IPS DF 19.7 (cell line): Measurements from ENCODE around the gene FREM3.
"Not testable (repeated sequence)": the region's sequence is repeated elsewhere in the genome, so short reads cannot be mapped to it uniquely, and the experiment has no call there.

Experiments used
- DNase-seq: peaks from one replicate; pipeline ENCODE4 v3.0.0-alpha.2; 2013; ENCODE audit warnings: low read depth, low spot score

FREM3 gene

DNA sequence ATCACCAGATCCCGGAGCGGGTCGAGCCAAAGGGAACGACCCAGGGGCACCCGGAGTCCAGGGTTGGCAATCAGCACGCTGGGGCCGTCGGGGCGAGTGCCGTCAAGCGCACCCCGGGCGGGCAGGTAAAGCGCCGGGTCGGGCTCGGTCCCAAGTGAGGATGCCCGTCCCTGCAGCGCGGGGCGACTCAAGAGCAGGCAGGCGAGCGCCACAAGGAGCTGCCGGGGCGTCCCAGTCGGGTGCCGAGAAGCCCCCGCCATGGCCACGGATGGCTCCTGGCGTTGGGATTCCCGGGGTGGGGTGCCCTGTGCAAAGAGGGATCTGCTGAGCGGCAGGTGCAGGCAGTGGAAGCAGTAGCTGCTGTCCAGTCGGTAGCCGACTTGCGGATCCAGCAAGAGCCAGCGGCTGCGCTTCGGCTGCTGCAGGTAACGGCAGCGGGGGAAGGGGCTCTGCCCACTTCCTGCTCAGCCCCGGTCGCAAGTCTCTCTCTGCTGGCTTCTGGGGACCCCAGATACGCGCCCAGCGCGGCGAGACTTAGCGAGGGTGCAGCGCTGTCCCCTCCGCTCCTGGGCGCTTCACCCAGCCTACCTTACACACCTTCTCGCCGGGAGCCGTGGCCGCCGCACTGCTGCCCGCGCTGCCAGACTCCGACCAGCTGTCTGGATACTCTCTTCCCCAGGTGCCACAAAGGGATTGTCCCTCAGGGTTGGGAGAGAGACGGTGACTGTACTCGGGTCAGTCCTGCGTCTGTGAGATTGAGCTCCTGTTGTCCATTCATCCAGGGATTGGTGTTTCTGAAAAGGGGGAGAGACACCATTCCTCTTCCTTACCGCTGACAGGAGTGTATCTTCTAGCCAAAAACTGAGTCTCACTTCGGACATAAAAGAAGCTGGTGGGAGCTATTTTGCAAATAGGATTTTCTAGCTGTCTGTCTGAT, at the start of gene FREM3:
FREM3 (minus strand) TSS at position 260 of the 937 bp plus-strand sequence; CDS start at position 260, 0 bp downstream.
- no peak for DNase-seq

DNA sequence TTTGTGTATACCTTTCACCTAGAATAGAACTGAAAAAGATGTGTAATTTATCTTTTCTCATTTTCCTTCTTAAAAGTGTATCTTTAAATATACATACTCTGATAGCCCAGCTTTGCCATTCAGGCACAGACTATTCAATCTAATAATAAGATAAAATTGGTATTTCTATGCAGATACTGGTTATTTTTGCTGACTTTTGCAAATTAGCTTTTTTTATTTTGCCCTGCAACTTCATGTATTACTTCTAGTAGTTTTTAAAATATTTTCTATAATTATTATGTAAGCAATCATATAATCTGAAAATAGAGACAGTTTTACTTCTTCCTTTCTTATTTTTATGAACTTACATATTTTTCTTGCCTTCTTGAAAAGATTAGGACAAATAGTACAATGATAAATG, 45.4 kb upstream of the FREM3 start:
- no peak for DNase-seq

DNA sequence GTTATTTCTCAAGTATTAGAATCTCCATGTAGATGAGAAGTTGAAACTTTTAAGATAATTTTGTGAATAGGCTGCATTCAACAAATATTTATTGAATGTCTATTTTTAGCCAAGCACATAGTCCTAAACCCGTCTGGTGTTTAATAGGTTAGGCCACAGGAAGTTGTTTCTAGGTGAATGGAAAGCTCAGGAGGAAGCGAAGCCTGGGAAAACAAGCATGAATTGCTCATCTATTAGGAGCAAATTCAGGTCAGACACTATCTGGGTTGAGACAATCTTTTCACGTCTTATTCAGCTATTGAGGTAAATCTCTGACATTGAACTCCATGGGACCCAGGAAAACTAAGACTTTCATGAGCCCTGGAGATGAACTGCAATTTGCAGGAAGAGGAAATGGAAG, 43.1 kb upstream of the FREM3 start:
- DNase-seq: no peak

DNA sequence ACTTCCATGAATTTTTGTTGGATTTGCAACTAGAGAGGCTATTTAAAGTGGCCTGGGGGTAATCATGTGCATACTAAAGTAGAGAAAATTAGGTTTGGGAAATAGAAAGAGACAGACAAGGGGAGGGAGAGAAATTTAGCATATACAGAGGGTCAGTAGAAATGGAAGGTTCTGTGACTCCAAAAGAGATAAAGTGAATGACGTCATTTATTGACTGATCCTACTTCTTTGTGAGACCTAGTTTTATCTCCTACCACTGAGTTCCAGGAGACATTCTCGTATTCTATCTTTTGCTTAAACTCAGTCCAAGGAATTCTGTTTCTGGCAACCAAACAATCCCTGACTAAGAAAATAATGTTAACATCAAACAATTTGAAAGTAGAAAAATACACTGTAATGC, 42.4 kb upstream of the FREM3 start:
- no peak for DNase-seq

DNA sequence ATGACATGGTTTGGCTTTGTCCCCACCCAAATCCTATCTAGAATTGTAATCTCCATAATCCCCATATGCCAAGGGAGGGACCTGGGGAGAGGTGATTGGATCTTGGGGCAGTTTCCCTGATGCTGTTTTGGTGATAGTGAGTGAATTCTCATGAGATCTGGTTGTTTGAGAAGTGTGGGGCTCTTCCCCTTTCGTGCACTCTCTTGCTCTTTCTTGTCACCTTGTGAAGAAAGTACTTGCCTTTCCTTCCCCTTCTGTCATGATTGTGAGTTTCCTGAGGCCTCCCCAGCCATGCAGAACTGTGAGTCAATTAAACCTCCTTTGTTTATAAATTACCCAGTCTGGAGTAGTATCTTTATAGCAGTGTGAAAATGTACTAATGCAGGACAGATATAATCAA, 36.4 kb upstream of the FREM3 start:
- DNase-seq: no peak

DNA sequence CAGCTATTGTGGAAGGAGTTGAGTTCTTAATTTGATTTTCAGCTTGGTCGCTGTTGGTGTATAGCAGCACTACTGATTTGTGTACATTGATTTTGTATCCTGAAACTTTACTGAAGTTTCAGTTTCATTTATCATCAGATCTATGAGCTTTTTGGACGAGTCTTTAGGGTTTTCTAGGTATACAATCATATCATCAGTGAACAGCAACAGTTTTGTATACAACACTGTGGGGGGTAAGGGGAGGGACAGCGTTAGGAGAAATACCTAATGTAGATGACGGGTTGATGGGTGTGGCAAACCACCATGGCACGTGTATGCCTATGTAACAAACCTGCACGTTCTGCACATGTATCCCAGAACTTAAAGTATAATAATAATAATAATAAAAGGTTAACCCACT, 35.6 kb upstream of the FREM3 start:
- not testable (repeated sequence) for DNase-seq

DNA sequence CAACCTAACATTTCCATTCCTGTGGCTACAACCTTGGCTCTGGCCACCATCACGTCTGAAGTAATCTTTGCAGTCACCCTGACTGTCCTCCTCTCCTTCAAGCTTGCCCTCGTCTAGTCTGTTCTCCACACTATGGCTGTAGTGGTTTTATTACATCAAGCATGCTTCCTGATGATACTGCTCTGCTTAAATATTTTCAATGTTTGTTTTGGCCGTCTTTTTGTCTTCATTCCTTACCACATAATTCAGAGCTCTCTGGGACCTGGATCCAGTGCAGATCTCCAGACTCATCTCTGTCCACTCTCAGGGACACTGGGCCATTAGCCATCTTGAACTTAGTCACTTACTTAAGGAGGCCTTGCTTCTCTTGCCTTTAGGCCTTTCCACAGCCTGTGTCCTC, 27.7 kb upstream of the FREM3 start:
- DNase-seq: no peak

DNA sequence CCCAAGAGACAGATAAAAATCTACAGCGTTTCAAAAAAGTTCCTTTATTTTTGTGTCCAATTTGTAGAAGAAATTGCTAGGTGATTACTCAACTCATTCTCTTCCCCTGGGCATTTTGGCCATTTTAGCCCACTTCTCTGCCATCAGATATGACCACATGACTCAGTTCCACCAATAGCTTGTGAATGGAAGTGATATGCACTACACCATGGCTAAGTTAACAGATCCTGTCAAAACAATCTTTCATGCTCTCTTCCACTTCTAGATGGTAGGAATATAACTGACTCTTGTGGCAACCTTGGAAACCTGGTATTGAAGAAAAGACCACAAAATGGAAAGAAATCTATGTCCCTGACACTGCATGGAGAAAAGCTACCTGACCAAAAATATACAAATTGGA, 26.2 kb upstream of the FREM3 start:
- no peak for DNase-seq

DNA sequence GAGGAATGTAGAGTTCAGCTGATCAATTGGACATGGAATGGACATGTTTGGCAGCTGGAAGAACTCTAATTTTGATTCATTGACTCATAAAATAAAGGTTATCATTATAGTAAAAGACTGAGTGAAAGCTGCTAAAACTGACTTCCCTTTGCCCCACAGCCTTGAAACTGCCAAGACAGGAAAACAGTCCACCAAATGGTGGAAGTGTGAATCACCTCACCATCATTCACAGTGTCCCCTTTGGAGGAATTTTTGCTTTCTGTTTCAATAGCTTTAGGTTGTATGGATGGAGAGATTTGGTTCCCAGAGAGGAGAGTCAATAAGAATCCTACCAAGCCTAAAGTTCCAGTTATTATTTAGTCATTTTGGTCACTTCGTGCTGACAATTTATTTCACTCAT, 20.8 kb upstream of the FREM3 start:
- no peak for DNase-seq

DNA sequence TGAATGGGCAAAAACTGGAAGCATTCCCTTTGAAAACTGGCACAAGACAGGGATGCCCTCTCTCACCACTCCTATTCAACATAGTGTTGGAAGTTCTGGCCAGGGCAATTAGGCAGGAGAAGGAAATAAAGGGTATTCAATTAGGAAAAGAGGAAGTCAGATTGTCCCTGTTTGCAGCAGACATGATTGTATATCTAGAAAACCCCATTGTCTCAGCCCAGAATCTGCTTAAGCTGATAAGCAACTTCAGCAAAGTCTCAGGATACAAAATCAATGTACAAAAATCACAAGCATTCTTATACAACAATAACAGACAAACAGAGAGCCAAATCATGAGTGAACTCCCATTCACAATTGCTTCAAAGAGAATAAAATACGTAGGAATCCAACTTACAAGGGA, 18.3 kb upstream of the FREM3 start:
- not testable (repeated sequence) for DNase-seq

DNA sequence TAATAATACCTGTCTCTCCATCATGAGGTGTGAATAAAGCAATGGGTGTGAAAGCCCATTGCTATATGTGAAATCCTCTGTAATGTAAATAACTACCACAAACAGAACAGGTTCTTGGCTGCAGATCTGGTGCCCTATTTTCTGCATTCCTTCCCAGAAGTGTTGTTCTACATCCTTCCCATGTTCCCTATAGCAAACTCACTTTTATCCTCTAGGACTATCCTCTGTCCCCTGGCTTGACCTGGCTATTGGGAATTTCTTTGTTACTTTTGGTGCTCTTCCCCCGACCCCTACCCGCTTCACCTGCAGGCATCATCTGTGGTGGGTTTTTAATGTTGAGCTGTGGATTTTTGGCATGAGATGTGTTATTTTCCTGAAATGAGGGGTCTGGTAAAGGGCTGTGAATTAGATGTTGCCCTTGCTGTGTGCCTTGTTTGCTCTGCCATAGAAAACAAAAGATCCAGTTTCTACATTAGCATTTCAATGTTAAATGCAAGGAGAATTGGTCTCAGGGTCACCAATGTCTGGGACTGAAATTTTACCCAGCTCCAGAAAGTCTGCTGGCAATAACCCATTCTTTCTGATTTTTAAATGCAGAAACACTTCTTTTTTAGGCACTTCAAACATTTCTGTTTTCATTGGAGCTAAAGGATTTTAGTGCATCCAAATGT, 13.6 kb upstream of the FREM3 start:
- DNase-seq: no peak

DNA sequence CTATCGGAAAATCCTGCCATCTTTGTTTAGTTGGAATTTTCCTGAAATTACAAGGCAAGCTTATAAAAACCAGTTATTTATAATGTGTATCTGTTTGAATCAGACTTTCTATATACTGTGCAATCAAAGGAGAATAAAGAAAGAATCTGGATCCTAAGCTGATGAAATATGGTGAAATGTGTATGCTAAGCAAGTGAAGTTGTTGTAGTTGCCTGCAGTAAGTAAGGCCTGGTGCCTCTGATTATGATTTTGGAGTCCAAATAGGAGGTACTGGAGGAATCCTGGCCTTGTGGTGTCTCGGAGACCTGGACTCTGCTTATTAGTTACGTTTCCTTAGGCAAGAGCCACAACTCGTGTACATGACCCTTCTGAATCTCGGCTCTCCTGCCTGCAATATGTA, 13.1 kb upstream of the FREM3 start:
- DNase-seq: no peak

DNA sequence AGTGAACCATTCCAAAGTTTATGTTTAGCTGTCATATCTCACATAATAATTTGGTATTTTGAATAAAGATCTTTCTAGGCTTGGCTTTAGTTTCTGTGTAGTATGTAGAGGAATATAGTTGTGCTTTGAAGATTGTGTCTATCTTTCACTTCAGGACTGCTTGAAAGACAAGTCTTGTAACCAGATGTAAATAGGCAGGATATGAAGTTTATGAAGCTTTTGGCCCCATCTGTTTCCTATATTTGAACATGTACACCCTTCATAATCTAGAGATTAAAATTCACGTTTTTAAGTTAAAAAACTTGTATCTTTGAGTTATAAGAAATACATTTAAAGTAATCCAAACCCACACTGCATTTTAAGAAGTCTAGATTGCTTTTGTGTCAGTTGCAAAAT, 11.7 kb upstream of the FREM3 start:
- no peak for DNase-seq

DNA sequence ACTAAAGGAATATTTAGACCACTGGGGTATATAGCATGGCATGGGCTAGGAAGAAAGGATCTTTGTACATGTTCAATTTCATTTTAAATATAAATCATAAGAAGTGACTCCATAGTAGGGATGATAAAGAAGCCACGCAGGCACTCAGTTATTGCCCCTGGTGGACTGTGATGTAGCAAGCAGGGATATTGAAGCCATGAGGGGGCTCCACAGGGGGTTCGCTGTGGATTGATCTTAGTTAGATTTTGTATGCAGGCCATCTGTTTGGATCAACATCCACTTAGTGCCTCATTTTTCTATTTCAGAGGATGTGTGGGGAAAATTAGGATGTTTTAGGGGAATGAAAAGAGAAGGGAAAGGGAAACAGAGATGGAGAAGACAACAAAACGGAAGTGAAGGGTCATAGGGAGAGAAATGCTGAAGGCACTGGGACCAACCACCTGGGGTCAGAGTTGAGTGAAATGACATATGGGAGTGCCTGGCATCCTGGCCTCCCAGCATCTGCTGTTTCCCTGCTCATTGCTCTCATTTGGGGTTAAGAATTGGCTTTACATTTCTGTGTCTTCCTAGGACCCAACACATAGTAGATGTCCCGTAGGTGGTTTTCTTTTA, 11.2 kb upstream of the FREM3 start:
- DNase-seq: no peak

DNA sequence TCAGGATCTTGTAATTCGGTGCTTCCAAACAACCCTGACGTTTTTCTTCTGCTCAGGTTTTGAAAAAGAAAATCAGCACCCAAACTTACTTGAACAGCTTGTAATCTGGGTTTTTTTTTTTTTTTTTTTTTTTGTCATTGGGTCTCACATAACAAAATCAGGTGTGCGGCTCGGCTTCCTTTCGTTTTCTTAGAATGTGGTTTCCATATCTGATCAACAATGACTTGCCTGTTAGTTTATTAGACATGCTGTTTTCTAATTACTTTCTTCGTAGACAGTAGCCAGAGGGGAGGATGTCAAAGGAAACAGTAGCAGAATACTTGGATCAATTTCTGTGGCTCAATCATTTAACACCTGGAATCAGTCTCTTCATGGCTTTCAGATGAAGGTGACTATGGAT, 890 bp upstream of the FREM3 start:
- DNase-seq: no peak

DNA sequence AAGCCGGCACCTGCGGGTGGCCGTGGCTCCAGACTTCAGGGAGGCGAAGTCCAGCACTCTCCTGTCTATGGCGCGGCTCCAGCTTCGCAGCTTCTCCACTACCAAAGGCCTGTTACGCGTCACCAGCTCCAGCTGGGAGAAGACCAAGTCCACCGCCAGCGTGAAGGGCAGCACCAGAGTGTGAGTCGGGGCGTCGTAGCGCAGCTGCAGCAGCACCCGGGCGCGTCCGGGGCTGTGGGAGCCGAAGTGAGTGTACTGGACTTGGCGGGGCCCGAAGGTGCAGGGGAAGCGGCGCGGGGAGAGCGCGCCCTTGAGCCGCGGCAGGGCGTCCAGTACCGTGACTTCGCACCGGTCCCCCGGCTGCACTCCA, 444 bp downstream of the FREM3 start:
- no peak for DNase-seq

DNA sequence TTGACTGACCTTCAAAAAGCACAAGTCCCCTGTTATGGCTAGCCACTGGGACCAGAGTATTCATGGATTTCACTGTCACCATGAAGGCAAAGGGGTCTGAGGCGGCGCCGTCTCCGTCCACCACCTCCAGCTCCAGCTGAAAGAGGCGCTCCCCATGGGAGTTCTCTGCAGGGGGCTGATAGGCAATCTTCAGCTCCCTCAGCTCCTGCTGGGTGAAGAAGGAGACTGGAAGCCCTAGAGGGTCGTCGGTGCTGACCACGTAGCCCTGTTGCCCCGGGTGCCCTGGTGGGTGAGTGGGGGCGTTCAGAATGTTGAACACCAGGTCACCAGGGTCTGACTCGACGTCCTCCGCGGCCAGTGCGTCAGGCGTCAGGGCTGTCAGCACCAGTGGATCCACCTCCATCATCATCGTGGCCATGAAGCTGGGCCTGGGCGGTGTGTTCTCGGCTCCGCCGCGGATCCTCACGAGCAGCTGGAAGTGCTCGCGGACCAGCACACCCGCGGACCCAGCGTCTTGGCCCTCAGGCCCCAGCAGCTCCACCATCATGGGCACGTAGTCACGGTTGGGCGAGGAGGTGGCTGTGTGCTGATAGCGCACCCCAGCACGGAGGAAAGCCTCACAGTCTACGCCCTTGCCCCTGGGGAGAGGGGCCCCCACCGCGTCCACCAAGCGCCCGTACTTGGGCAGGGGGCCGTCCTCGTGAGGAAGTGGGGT, 987 bp downstream of the FREM3 start:
- no peak for DNase-seq

DNA sequence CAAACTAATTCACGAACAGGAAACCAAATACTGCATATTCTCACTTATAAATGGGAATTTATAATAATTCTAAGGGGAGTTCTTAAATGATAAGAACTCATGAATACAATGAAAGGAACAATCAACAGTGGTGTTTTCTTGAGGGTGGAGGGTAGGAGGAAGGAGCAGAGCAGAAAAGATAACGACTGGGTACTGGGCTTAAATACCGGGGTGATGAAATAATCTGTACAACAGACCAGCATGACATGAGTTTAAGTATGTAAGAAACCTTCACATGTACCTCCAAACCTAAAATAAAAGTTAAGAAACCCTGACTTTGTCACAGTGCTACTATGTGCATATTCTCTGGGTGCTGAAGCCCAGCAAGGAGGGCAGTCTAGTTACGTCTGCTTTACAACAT, 6.6 kb downstream of the FREM3 start:
- DNase-seq: no peak

DNA sequence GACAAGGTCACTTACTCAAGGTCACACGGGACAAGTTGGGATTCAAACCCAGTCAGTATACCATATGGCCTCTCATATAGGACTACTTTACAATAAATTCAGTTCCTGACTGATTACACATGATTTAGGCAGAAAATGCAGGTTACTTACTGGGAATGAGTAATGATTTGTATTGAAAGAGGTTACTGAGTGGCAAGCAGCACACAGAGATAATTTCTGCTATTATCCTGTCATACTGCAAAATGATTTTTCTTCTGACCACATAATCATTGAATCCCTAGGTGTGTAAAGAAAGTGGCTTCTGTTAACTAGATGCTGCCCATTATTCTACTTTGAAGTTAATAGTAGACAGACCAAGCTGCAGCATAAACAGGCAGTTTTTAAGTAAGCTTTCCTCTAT, 8.2 kb downstream of the FREM3 start:
- DNase-seq: no peak

DNA sequence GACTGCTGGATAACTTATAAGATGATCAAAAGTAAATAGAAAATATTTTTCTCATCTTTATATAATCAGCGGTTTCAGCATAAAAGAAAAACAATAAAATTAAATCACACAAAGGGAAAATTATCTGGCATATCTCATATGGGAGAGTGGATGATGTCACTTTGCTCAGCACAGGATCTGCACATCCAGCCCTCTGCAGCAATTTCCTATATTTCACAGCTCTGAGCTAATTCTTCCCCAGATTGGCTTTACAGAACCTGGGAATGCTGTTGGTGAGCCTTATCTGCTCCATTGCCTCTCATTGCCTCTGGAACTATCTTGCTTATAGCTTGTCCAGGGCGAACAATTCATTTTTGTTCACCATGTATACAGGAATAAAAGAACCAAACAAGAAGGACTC, 21.0 kb downstream of the FREM3 start:
- no peak for DNase-seq

DNA sequence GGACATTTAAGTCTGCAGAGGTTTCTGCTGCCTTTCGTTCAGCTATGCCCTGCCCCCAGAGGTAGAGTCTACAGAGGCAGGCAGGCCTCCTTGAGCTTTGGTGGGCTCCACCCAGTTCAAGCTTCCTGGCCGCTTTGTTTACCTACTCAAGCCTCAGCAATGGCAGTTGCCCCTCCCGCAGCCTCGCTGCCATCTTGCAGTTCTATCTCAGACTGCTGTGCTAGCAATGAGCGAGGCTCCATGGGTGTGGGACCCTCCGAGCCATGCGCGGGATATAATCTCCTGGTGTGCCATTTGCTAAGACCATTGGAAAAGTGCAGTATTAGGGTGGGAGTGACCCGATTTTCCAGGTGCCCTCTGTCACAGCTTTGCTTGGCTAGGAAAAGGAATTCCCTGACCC, 26.8 kb downstream of the FREM3 start:
- DNase-seq: not testable (repeated sequence)

DNA sequence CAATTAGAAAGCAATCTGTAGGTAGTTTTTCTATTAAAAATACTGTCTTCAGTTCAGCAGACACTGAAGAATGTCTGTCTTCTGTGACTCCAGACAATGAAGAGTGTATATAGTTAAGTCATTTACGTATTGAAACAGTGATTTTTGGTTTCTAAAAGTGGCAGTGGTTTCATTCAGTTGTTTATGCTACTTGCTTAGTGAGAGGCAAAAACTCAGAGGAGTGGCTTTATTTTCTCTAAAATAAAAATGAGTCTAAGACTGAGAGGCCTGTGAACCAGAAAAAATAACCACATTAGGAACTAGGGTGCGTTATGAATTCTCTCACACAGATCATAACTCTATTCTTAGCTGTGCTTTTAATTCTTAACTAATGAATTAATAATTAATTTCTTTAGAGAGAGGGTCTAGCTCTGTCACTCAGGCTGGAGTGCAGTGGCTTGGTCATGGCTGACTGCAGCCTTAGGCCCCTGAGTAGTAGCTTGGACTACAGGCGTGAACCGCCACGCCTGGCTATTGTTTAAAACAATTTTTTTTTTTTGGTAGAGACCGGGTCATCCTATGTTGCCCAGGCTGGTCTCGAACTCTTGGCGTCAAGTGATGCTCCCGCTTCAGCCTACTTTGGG, 31.4 kb downstream of the FREM3 start:
- no peak for DNase-seq
